Fibroblast of pulmonary artery (primary cell): ENCODE measurements around the gene MAPK4.
A peak's percentile ranks its signal among the peaks of the same experiment; 100 is the strongest.
"Not testable (repeated sequence)": the region's sequence is repeated elsewhere in the genome, so short reads cannot be mapped to it uniquely, and the experiment has no call there.

ENCODE experiments used
- DNase-seq: peaks from one replicate; pipeline ENCODE4 v3.0.0-alpha.2; 2010; ENCODE audit warnings: low read depth
- H3K4me3 ChIP-seq: replicated peaks from 2 replicates; pipeline ENCODE4 v1.5.1; 2011; ENCODE audit warnings: low read depth, mild to moderate bottlenecking, control low read depth, low read length, moderate library complexity
- CTCF ChIP-seq: IDR thresholded peaks from 2 replicates; pipeline ENCODE4 v1.5.1; 2011; ENCODE audit warnings: mild to moderate bottlenecking, control low read depth, low read length, inconsistent platforms; ENCODE audit errors: missing control alignments

MAPK4 gene

GRCh38 chr18:50706651-50707050, 146.8 kb downstream of the MAPK4 start:
- no peak for DNase-seq
- H3K4me3 ChIP-seq: no peak overlapping the region
- no peak for TF ChIP-seq CTCF

DNA sequence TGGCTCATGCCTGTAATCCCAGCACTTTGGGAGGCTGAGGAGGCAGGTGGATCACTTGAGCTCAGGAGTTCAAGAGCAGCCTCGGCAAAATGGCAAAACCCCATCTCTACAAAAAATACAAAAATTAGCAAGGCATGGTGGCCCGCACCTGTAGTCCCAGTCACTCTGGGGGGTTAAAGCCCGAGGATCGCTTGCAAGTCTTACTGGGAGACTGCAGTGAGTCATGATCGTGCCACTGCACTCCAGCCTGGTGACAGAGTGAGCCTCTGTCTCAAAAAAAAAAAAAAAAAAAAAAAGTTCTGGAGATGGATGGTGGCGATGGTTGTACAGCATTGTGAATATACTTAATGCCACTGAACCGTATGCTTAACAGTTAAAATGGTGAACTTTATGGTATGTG, 147.4 kb downstream of the MAPK4 start:
- not testable (repeated sequence) for DNase-seq, H3K4me3 ChIP-seq

- no peak overlapping the region for H3K4me3 ChIP-seq
- peak; percentile 2 for DNase-seq
- no peak for TF ChIP-seq CTCF
Observed at GRCh38 chr18:50707855-50708469, 148.1 kb downstream of the MAPK4 start.

GRCh38 chr18:50709193-50709592, 149.3 kb downstream of the MAPK4 start:
- DNase-seq: no peak
- no peak overlapping the region for H3K4me3 ChIP-seq
- TF ChIP-seq CTCF: no peak

- no peak for DNase-seq
- no peak for TF ChIP-seq CTCF
- no peak overlapping the region for H3K4me3 ChIP-seq
Observed at GRCh38 chr18:50711386-50711785, 151.5 kb downstream of the MAPK4 start.

GRCh38 chr18:50715919-50716318, 156.0 kb downstream of the MAPK4 start:
- TF ChIP-seq CTCF: no peak
- H3K4me3 ChIP-seq: no peak overlapping the region
- peak; percentile 10 for DNase-seq

- DNase-seq: no peak
- TF ChIP-seq CTCF: no peak
- no peak overlapping the region for H3K4me3 ChIP-seq
Observed at GRCh38 chr18:50716902-50717301, 157.0 kb downstream of the MAPK4 start.
